Activated CD4-positive, alpha-beta T cell treated with anti-CD3 and anti-CD28 coated beads for 4 hours (primary cell): Measurements from ENCODE around the gene GATAD2A.
A peak's percentile ranks its signal among the peaks of the same experiment; 100 is the strongest.
"Not testable (repeated sequence)": the region's sequence is repeated elsewhere in the genome, so short reads cannot be mapped to it uniquely, and the experiment has no call there.

ENCODE experiments used
- DNase-seq, 2 donors: peaks; one replicate each; pipeline ENCODE4 v3.0.0-alpha.2; 2020

The GATAD2A gene

GRCh38 chr19:19468424-19469050 is 63.1 kb downstream of the GATAD2A start:
- DNase-seq, result no peak

GRCh38 chr19:19470579-19470978 is 65.1 kb downstream of the GATAD2A start:
- DNase-seq, result no peak

DNA sequence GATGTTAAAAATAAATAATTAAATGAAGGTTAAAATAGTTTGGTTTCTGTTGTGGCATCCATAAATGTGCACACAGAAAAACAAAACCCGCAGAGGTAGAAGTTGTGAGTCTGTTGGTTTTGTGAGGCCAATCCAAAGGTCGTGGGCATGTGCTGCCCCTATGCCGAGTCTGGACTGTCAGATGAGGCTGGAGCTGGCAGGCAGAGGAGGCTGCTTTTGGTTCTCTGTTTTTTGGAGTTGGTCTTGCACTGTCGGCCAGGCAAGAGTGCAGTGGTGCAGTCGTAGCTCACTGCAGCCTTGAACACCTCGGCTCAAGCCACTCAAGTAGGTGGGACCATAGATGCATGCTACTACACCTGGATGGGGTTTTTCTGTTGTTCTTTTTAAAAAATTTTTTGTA is 66.2 kb downstream of the GATAD2A start:
- no peak for DNase-seq

- DNase-seq, result not testable (repeated sequence)
These were observed 66.6 kb downstream of the GATAD2A start for GRCh38 chr19:19472106-19472505.

DNA sequence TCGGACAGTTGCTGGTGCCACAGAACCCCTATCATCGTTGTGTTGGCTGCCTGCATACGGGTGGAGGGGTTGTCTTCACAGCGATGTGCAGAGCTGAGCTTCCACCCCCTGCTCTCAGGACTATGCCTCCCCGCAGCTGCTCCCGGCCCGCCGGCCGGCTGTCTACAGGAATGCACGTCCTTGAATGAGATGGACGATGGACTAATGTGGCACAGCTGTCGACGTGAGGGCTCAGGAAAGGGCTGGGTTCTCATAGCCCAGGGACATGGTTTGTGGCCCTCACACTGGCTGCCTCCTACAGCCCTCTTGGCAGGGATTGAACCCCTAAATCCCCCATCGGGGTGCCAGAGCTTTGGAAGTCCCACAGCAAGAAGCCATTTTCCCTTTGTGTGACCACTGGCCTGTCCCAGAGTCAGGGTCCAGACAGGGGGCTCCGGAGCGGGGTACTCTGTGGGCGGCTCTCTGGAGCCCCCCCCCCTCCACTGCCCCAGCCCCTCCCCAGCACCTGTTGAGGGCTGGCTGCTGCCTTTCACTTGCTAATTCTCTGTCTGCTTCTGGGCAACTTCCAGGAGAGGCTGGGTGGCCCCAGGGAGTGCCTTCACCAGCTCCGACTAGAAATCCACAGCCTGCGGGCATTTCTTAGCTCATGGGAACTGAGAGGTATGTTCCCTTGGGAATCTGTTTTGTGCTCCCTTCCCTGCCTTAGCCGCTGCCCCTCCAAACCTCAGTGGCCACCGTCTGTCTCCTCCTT is 69.7 kb downstream of the GATAD2A start:
- DNase-seq, result no peak

DNA sequence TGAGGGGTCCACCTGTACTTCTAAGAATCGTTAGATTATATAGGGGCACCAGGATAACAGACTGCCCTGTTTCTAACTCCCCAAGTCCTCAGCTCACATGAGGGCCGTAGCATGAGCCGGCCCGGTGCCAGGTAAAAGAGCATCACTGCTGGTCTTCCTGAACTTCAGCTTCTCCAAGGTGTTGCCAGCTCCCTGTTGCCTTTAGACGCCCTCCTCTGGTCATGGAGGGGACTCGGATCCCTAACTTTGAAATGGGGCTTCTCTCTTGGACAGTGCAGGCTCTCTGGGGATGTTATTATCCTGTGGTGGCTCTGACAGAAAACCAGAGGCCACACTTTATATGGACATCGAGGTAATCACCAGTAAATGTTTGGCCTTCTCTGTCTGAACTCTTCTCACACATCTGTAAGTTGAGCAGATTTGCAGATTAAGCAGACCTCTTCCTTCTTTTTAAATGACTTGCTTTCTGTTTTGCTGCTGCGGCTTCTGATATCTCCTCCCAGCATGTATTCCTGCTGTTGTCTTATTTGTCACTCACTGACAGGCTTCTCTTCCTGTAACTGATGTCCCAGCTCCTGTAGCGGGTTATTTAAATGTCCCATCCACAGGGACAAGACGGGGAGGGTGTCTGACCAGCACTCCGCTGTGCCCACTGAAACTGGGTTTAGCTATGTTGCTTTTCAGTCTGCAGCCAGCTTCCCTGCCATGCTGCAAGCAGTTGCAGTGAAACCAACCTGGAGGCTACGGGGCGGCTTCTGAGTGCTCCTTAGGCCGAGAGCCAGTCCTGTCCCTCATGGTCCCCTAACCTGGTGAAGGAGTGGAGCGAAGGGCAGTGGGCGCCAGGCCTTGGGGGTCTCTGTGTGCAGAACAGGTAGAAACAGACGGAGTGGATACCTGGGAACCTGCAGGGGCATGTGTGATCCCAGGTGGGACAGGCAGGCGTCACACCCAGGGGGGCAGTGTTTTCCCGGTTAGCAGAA is 70.7 kb downstream of the GATAD2A start:
- no peak for DNase-seq

- no peak for DNase-seq
These were observed 72.4 kb downstream of the GATAD2A start for GRCh38 chr19:19477705-19478383.

DNA sequence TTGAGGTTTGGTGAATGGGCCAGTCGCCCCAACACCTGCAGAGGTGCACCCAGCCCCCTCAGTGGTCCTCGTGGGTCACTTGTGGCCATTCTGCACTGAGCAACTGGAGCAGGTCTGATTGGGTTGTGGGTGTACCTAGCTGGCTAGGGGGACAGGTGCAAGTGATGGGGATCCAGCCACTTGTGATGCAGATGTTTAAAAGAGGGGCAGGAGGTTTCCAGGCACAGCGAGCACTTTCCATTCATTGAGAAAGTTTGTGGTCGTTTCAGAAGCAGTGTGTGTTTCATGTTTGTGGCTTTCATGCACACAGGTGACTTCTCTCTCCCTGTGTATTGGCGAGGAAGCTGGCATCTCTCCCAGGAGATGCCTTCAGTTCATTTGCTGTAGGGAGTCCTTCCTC is 75.2 kb downstream of the GATAD2A start:
- DNase-seq, result no peak

GRCh38 chr19:19482809-19483596 is 77.5 kb downstream of the GATAD2A start:
- no peak for DNase-seq

- no peak for DNase-seq
These were observed 79.9 kb downstream of the GATAD2A start for GRCh38 chr19:19485161-19485997.

- no peak for DNase-seq
These were observed 80.5 kb downstream of the GATAD2A start for GRCh38 chr19:19485998-19486290.

DNA sequence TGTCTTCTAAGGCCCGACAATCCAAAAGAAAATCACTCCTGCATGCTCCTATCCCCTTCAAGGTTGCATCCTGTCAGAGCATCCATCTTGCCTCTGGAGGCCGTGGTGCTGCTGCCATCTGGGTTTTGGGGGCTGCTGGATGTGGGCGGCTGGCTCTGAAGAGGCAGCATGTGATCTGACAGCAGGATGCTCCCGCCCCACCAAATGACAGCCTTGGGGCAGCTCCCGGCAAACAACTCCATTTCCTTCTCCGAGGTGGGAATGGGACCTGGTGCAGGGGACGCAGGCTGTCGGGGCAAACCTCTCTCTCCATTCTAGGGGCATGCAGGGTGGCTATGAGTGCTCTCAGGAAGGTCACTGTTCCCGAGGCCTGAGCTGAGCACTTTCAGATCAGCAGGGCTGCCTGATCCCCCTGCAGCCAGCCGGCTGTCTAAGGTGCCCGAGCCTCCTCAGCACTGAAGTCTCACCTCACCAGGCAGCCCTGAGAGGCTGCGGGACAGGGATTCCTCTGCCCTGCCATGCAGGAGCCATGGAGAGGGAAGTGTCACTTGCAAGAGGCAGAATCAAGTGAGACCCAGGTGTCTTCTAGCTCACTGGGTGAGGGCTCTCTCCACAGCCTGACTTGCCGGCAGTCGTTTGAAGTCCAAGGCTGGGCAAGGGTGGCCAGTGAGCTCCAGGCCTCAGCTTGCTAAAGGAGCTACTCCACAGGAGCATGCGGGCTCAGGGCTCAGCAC is 81.0 kb downstream of the GATAD2A start:
- DNase-seq, result no peak

GRCh38 chr19:19487077-19487949 is 81.8 kb downstream of the GATAD2A start:
- DNase-seq, result no peak

DNA sequence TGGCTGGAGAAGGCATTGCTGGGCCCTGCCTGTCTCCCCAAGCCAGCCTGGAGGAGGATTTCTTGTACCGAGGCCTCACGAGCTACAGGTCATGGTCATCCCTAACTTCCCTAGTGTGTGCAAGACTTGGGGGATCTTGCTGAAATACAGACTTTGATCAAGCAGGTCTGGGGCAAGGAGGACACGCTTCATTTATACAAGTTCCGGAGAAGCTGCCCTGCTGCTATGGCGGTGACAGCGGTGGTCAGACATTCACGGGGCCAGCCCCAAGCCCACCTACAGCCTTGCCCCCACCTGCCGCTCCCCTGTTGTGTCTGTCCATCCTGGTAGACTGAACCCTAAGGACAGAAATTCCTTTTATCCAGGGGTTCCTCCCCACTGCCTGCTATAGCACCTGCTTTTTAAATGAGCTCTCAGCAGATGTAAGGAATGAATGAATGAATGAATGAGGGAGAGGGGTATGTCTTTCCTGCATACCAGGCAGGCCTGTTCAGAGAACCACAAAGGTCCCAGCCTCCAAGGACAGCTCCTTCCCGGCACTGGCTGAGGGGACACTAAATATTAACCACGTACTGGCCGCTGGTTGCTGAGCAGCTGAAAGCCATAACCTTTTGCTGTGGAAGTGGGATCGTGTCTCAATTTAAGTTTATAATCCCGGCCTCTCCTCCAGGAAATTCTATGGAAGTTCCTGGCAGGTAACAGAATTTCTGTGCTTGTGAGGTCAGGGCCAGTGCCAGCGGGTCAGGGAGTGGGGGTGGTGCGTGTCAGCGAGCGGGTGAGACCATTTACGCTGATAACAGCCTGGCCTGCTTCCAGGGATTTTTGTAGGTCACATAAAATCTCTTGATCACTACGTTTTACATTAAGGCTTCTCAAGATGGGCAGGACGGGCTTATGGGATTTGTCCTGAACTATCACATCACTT is 82.7 kb downstream of the GATAD2A start:
- DNase-seq, result no peak

GRCh38 chr19:19488875-19489690 is 83.6 kb downstream of the GATAD2A start:
- DNase-seq, result peak; percentile 78 to 80

GRCh38 chr19:19489804-19490204 is 84.3 kb downstream of the GATAD2A start:
- no peak for DNase-seq

DNA sequence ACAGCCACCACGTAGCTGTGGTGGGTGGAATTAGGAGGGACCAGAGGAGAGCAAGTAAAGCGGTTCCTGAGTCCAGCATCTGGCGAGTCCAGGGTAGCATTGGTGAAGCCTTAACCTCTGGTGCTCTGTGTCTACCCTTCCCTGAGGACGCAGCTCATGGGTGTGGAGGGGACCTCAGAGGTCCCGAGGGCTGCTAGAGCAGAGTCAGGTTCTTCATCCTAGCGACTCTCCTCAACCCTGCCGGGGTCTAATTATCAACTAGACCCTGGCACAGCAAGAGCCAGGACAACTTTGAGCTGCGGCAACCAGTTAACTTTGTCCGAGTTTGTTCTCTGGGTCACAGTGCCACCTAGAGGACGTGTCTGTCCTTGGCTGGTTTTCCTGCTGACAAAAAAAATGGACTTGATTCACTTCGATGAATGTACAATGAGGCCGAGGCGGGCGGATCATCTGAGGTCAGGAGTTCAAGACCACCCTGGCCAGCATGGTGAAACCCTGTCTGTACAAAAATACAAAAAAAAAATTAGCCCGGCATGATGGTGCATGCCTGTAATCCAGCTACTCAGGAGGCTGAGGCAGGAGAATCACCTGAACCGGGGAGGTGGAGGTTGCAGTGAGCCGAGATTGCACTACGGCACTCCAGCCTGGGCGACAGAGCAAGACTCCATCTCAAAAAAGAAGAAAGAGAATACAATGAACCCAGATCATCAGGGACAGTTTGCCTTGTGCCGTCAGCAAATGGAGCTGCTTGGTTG is 84.9 kb downstream of the GATAD2A start:
- DNase-seq, result peak; percentile 76 to 88
